NAMALWA (cell line): ENCODE measurements around the gene RFTN1.
A peak's percentile ranks its signal among the peaks of the same experiment; 100 is the strongest.

Source experiments
- DNase-seq: peaks from one replicate; pipeline ENCODE4 v3.0.0-alpha.2; 2015; ENCODE audit warnings: low spot score

The RFTN1 gene

DNA sequence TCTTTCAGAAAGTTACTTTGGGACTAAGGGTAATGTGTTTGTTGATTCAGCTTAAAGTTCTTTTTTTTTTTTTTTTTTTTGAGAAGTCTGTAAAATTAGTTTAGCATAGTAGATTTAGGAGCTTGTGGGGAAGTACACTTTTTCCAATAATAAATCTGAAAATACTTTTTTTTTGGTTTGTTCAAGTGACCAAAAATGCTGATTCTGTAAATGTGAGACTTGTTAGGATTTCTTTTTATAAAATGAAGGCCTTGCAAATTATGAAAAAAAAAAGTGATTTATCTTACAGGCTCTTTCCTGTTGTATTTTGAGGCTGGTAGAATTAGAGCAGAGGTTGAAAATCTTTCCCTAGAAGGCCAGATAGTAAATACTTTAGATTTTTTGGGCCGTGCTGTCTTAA is 240.9 kb downstream of the RFTN1 start:
- no peak for DNase-seq

DNA sequence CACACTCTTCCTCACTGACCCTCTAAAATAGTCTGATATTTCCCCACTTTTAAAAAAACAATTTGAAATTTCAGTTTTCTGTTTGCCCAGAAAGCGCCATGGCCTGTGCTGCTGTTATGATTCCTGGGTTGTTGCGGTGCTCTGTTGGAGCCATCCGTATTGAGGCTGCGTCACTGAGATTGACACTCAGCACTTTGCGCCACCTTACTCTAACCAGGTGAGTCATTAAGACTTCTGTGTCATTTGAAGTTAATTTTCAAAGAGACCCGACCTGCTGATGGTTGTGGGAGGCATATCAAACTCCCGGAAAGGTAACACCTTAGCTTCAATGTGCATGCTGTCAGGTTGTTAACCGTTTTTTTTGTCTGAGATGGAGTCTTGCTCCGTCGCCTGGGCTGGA is 242.6 kb downstream of the RFTN1 start:
- no peak for DNase-seq

DNA sequence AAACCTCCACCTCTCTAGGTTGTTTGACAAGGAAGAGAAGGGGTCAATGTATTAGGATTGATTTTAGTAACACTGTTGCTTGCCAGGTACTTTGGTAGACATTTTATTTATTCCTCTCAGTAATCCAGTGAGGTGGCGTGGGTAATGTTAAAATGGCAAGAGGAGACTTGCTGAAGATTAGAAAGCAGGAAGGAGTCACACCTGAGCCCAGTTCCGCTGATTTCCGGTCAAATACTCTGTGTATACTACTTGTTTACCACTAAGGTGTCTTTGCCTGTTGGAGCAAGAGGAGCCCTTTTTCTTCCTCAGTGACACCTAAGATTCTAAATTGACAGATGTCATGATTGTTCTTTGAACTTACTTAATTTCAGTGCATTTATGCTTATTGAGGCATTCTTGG is 246.8 kb downstream of the RFTN1 start:
- peak; percentile 15 for DNase-seq
